ENCODE measurements around the gene DMKN.

DNA sequence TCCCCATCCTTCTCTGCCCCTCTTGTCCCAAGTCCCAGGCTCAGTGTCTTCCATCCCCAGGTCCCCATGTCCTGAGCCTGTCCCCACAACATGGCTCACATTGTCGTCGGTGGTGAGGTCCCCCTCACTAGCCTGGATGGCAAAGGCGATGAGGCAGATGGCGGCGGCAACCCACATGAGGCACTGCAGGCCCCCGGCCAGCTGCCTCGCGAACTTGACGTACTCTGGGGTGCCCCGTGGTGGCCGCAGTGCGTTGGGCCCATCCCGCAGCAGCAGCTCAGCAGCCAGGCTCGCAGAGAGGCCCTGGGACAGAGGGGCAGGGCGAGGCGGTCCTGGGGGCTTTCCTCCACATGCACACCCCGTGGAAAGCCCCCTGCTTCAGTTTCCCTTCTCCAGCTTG is 48.9 kb upstream of the DMKN start:
- TF ChIP-seq EZH2 (IDR thresholded peaks at IDR 0.05) (no peak), POLR2AphosphoS5 (IDR thresholded peaks at IDR 0.05; ENCODE audit: borderline replicate concordance, low read depth, low read length) (no peak)
